Adipose tissue (tissue), 3 donors: ENCODE measurements around the gene ZFHX3. TPM values are rescaled to one million over a fixed set of nuclear protein-coding genes. Genes with fewer than 3 reads are reported as not detected.

Source experiments
- H3K27ac ChIP-seq: one replicate; pipeline ENCODE4 v1.5.1; 2013; ENCODE audit warnings: low read depth, low read length
- WGBS, 3 donors: extraction: QIAGEN DNeasy Blood & Tissue Kit; methylation state at CpG; one replicate each; pipeline ENCODE4 v1.1.7; 2013; 5-methylcytosine and 5-hydroxymethylcytosine counted together
- polyA plus RNA-seq, 3 donors: library from polyadenylated mRNA; stranded (reverse); fragments of 200-250 nt; gene quantifications; one replicate each; pipeline ENCODE4 v1.2.3, GENCODE V29; 2013
- donor health status: healthy with polysubstance abuse.
- donor health status: Bipolar disorder and iron deficiency.
- donor health status: healthy.

ZFHX3 gene
- polyA plus RNA-seq, 3 donors, result 2.0 to 5.4 (median 2.5) TPM

GRCh38 chr16:72972878-72973571, 74.9 kb downstream of the ZFHX3 start:
- no peak overlapping the region for H3K27ac ChIP-seq
- 92 to 95% (median 93%) methylated on average over 7 of the region's 7 CpGs for WGBS, 3 donors

GRCh38 chr16:72971370-72971769, 76.6 kb downstream of the ZFHX3 start:
- WGBS, 3 donors, result 88 to 89% (median 89%) methylated on average over 5 of the region's 5 CpGs

GRCh38 chr16:72970656-72971055, 77.3 kb downstream of the ZFHX3 start:
- 91 to 95% (median 94%) methylated on average over 5 of the region's 5 CpGs for WGBS, 3 donors

More at GRCh38 chr16:72971370-72971769, 76.6 kb downstream of the ZFHX3 start:
- no peak overlapping the region for H3K27ac ChIP-seq

GRCh38 chr16:72969812-72970211, 78.1 kb downstream of the ZFHX3 start:
- WGBS, 3 donors, result 81 to 88% (median 83%) methylated on average over 9 of the region's 9 CpGs
- H3K27ac ChIP-seq, result no peak overlapping the region

More at GRCh38 chr16:72970656-72971055, 77.3 kb downstream of the ZFHX3 start:
- no peak overlapping the region for H3K27ac ChIP-seq

- no peak overlapping the region for H3K27ac ChIP-seq
- WGBS, 3 donors, result 55 to 76% (median 58%) methylated on average over 7 of the region's 7 CpGs
Observed at GRCh38 chr16:72969146-72969545, 78.8 kb downstream of the ZFHX3 start.

GRCh38 chr16:72967941-72968340, 80.0 kb downstream of the ZFHX3 start:
- WGBS, 3 donors, result 78 to 81% (median 81%) methylated on average over 5 of the region's 5 CpGs
- H3K27ac ChIP-seq, result no peak overlapping the region

- no peak overlapping the region for H3K27ac ChIP-seq
- 77 to 83% (median 77%) methylated on average over 10 of the region's 10 CpGs for WGBS, 3 donors
Observed at GRCh38 chr16:72963533-72964315, 84.2 kb downstream of the ZFHX3 start.

GRCh38 chr16:72962347-72962746, 85.6 kb downstream of the ZFHX3 start:
- no peak overlapping the region for H3K27ac ChIP-seq
- WGBS, 3 donors, result 89 to 97% (median 91%) methylated on average over 8 of the region's 8 CpGs

- 75 to 93% (median 89%) methylated on average over 9 of the region's 9 CpGs for WGBS, 3 donors
- H3K27ac ChIP-seq, result no peak overlapping the region
Observed at GRCh38 chr16:72961863-72962262, 86.1 kb downstream of the ZFHX3 start.

- H3K27ac ChIP-seq, result no peak overlapping the region
- WGBS, 3 donors, result 51 to 90% (median 89%) methylated on average over 20 of the region's 20 CpGs
Observed at GRCh38 chr16:72961115-72961832, 86.7 kb downstream of the ZFHX3 start.

GRCh38 chr16:72960101-72960500, 87.8 kb downstream of the ZFHX3 start:
- WGBS, 3 donors, result 95 to 99% (median 97%) methylated on average over 20 of the region's 20 CpGs
- H3K27ac ChIP-seq, result no peak overlapping the region

- H3K27ac ChIP-seq, result no peak overlapping the region
- whole genome bisulfite sequencing, 3 donors, result 98% methylated on average over 44 to 46 of the region's 46 CpGs
Observed at GRCh38 chr16:72959301-72959996, 88.5 kb downstream of the ZFHX3 start.

GRCh38 chr16:72958522-72959076, 89.3 kb downstream of the ZFHX3 start:
- WGBS, 3 donors, result 89 to 95% (median 90%) methylated on average over 18 of the region's 18 CpGs
- H3K27ac ChIP-seq, result no peak overlapping the region

- no peak overlapping the region for H3K27ac ChIP-seq
- WGBS, 3 donors, result 95 to 99% (median 96%) methylated on average over 47 to 50 of the region's 50 CpGs
Observed at GRCh38 chr16:72957303-72958277, 90.3 kb downstream of the ZFHX3 start.

GRCh38 chr16:72956124-72957064, 91.5 kb downstream of the ZFHX3 start:
- no peak overlapping the region for H3K27ac ChIP-seq
- 94 to 96% (median 95%) methylated on average over 14 of the region's 14 CpGs for WGBS, 3 donors

- H3K27ac ChIP-seq, result no peak overlapping the region
- WGBS, 3 donors, result 58 to 76% (median 74%) methylated on average over 9 of the region's 9 CpGs
Observed at GRCh38 chr16:72952811-72953271, 95.1 kb downstream of the ZFHX3 start.
